ENCODE results near the gene C11orf86.

- TF ChIP-seq CTCF (IDR thresholded peaks at IDR 0.05) = no peak
- TF ChIP-seq POLR2A (IDR thresholded peaks at IDR 0.05) = no peak
These were observed 45.4 kb upstream of the C11orf86 start for GRCh38 chr11:66929753-66930152.

Data from thyroid gland (tissue), 4 donors.